Keratinocyte (primary cell): ENCODE measurements around the gene DENND10. TPM values are rescaled to one million over a fixed set of nuclear protein-coding genes. Genes with fewer than 3 reads are reported as not detected.
"Not testable (repeated sequence)": the region's sequence is repeated elsewhere in the genome, so short reads cannot be mapped to it uniquely, and the experiment has no call there.

Source experiments
- DNase-seq: peaks from one replicate; pipeline ENCODE4 v3.0.0-alpha.2; 2011; ENCODE audit warnings: low read depth, missing footprints, low spot score
- FAIRE-seq: peaks from 2 replicates; lab custom pipeline; 2011; peaks lifted over from hg19 to GRCh38; lab: Jason Lieb, UNC
- H2AFZ ChIP-seq: 2 replicates; pipeline ENCODE4 v1.6.0; 2012; ENCODE audit warnings: low read length, control low read depth, inconsistent platforms; ENCODE audit not compliant: control insufficient read depth
- H3K27ac ChIP-seq: 2 replicates; pipeline ENCODE4 v1.5.1; 2011; ENCODE audit warnings: low read length; ENCODE audit not compliant: control insufficient read depth, insufficient read depth
- H3K27me3 ChIP-seq: 3 replicates; pipeline ENCODE4 v1.6.0; 2011; ENCODE audit warnings: low read length; ENCODE audit not compliant: control insufficient read depth, insufficient read depth; ENCODE audit errors: extremely low read depth
- H3K36me3 ChIP-seq, 2 experiments: 2 replicates in 1 of 2; 3 replicates in 1 of 2; pipeline ENCODE4 v1.5.1; 2011; ENCODE audit warnings: low read length in 2 of 2, mild to moderate bottlenecking in 1 of 2; ENCODE audit not compliant: control insufficient read depth in 2 of 2, insufficient read depth in 2 of 2; ENCODE audit errors: extremely low read depth in 1 of 2
- H3K4me1 ChIP-seq: 3 replicates; pipeline ENCODE4 v1.5.1; 2011; ENCODE audit warnings: low read length; ENCODE audit not compliant: control insufficient read depth, insufficient read depth; ENCODE audit errors: extremely low read depth
- H3K4me2 ChIP-seq: 3 replicates; pipeline ENCODE4 v1.6.0; 2011; ENCODE audit warnings: low read depth, low read length; ENCODE audit not compliant: control insufficient read depth, insufficient read depth; ENCODE audit errors: extremely low read depth
- H3K4me3 ChIP-seq, 3 experiments: fragments of 200-600 bp in 1 of 3; sonication (generic) in 1 of 3; 2 replicates in 2 of 3; 3 replicates in 1 of 3; pipeline ENCODE4 v1.5.1; 2011 to 2016; ENCODE audit warnings: low read length in 3 of 3, mild to moderate bottlenecking in 3 of 3, control low read depth in 2 of 3, inconsistent platforms in 1 of 3, low read depth in 1 of 3, mixed read lengths in 1 of 3, mixed run types in 1 of 3, moderate library complexity in 1 of 3; ENCODE audit not compliant: control insufficient read depth in 2 of 3, insufficient read depth in 2 of 3; ENCODE audit errors: extremely low read depth in 1 of 3
- H3K79me2 ChIP-seq: 2 replicates; pipeline ENCODE4 v1.6.0; 2012; ENCODE audit warnings: low read length; ENCODE audit not compliant: control insufficient read depth, insufficient read depth
- H3K9ac ChIP-seq: 3 replicates; pipeline ENCODE4 v1.6.0; 2011; ENCODE audit warnings: low read length; ENCODE audit not compliant: control insufficient read depth, insufficient read depth; ENCODE audit errors: extremely low read depth
- H3K9me1 ChIP-seq: 3 replicates; pipeline ENCODE4 v1.6.0; 2011; ENCODE audit warnings: low read length; ENCODE audit not compliant: control insufficient read depth, insufficient read depth; ENCODE audit errors: extremely low read depth
- H3K9me3 ChIP-seq: 2 replicates; pipeline ENCODE4 v1.5.1; 2012; ENCODE audit warnings: low read depth, low read length; ENCODE audit not compliant: control insufficient read depth
- H4K20me1 ChIP-seq: 3 replicates; pipeline ENCODE4 v1.6.0; 2011; ENCODE audit warnings: low read length; ENCODE audit not compliant: control insufficient read depth, insufficient read depth; ENCODE audit errors: extremely low read depth
- CTCF ChIP-seq, 3 experiments: IDR thresholded peaks in 1 of 3; conservative IDR thresholded peaks in 1 of 3; optimal IDR thresholded peaks in 1 of 3; 2 replicates in 2 of 3; 3 replicates in 1 of 3; pipeline versions ENCODE3 to v1.5.1; 2011; ENCODE audit warnings: low read length in 3 of 3, mild to moderate bottlenecking in 3 of 3, moderate library complexity in 2 of 3, control low read depth in 1 of 3, inconsistent platforms in 1 of 3; ENCODE audit not compliant: insufficient read depth in 2 of 3; ENCODE audit errors: extremely low read depth in 1 of 3
- EZH2 ChIP-seq: IDR thresholded peaks from one replicate; pipeline ENCODE4 v1.6.1; 2012; ENCODE audit warnings: inconsistent platforms, mild to moderate bottlenecking, low read length, moderate library complexity
- dilution Hi-C: fragments of 300-500 bp; cut with MboI; formaldehyde crosslinking; loops from one replicate; pipeline ENCODE4 v1.7.0; 2020; ENCODE audit warnings: low sequenced_read_pairs; ENCODE audit not compliant: extremely low pct_ligation_motif_present
- polyA plus RNA-seq, 5 experiments: library from polyadenylated mRNA; depleted of rRNA in 3 of 5; stranded (reverse) in 3 of 5; stranded (forward) in 1 of 5; unstranded in 1 of 5; fragments of >200 nt; gene quantifications; 1 replicate in 1 of 5; 2 replicates in 3 of 5; 3 replicates in 1 of 5; pipeline versions ENCODE4 v1.2.1 to v1.2.3, GENCODE V29; 2011 to 2012; ENCODE audit warnings: missing spikeins in 2 of 5, low read depth in 1 of 5, low replicate concordance in 1 of 5

The DENND10 gene
- polyA plus RNA-seq, 1 donor (not counting 4 experiments of a cell fraction or from before 2014, with no cell fraction given): 76.5 TPM

DNA sequence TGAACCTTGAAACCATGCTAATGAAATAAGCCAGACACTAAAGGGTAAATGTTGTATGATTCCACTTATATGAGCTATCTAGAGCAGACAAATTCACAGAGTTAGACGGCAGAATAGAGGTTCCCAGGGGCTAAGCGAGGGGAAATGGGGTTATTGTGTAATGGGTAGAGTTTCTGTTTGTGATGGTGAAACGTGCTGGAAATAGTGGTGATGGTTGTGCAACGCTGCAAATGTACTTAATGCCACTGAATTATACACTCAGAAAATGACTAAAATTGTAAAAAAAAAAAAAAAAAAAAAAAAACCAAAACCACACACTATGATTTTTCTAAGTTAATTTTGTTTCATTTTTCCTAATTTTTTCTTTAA, 31.6 kb downstream of the DENND10 start:
- FAIRE-seq (no peak), DNase-seq (no peak)
- no peaks in the 10 kb centered on the region for H3K9me3 ChIP-seq
- no peaks in the 10 kb centered on the region for H4K20me1 ChIP-seq
- no peaks in the 10 kb centered on the region for H3K9me1 ChIP-seq
- no peak overlapping the region for H3K9ac ChIP-seq
- TF ChIP-seq EZH2 (no peak), CTCF (optimal IDR thresholded peaks at IDR 0.05 in 1 of 3, IDR thresholded peaks at IDR 0.05 in 1 of 3, conservative IDR thresholded peaks at IDR 0.05 in 1 of 3; ENCODE audit: extremely low read depth in 1 of 3, insufficient read depth in 2 of 3, low read length in 3 of 3) (no peak)
- H2AFZ ChIP-seq: no peak overlapping the region
- dilution Hi-C loops: no loop called here
- no peaks in the 10 kb centered on the region for H3K79me2 ChIP-seq
- H3K27ac ChIP-seq: no peak overlapping the region
- H3K4me2 ChIP-seq: no peak overlapping the region
- no peak overlapping the region for H3K4me3 ChIP-seq
- no peaks in the 10 kb centered on the region for H3K4me1 ChIP-seq
- no peaks in the 10 kb centered on the region for H3K27me3 ChIP-seq
- H3K36me3 ChIP-seq: peaks cover 18 to 23% of the 10 kb centered on the region in 2 experiments

DNA sequence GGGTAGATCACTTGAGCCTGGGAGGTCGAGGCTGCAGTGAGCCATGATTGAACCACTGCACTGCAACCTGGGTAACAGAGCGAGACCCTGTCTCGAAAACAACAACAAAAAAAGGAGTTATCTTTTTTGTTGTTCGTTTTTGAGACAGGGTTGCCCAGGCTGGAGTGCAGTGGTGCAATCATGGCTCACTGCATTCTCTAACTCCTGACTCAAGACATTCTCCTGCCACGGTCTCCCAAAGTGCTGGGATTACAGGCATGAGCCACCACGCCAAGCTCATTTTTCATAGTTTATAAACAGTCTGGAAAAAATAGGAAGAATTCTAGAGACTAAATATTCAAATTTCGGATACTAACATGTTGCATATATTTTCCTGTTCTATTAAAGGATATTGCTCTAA, 32.2 kb downstream of the DENND10 start:
- Histone ChIP-seq H3K9me3 (no peaks in the 10 kb centered on the region), H3K27ac (no peak overlapping the region), H3K9me1 (no peaks in the 10 kb centered on the region), H3K4me3 (no peak overlapping the region), H3K4me2 (no peak overlapping the region), H3K36me3 (peaks cover 18 to 22% of the 10 kb centered on the region in 2 experiments), H3K79me2 (no peaks in the 10 kb centered on the region), H3K9ac (no peak overlapping the region), H3K27me3 (no peaks in the 10 kb centered on the region), H4K20me1 (no peaks in the 10 kb centered on the region), H3K4me1 (no peaks in the 10 kb centered on the region), H2AFZ (no peak overlapping the region)
- dilution Hi-C loops: no loop called here
- FAIRE-seq: no peak
- no peak for DNase-seq
- TF ChIP-seq CTCF (optimal IDR thresholded peaks at IDR 0.05 in 1 of 3, IDR thresholded peaks at IDR 0.05 in 1 of 3, conservative IDR thresholded peaks at IDR 0.05 in 1 of 3; ENCODE audit: extremely low read depth in 1 of 3, insufficient read depth in 2 of 3, low read length in 3 of 3): no peak
- no peak for TF ChIP-seq EZH2

DNA sequence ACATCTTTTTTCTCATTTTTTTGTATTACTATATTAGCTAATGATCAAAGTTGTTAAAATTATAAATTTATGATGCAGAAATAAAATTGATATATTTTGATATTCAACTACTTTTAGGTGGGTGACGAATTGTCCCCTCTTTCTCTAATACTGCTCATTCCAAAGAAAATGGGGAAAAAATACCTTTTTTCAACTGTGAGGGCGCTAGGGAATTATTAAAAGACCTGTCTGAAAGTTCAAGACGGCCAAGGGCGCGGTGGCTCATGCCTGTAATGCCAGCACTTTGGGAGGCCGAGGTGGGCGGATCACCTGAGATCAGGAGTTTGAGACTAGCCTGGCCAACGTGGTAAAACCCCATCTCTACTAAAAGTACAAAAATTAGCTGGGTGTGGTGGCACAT, 34.0 kb downstream of the DENND10 start:
- H3K9me1 ChIP-seq, H4K20me1 ChIP-seq, H3K27ac ChIP-seq, H3K4me1 ChIP-seq, dilution Hi-C loops, FAIRE-seq, H3K9me3 ChIP-seq, H2AFZ ChIP-seq, H3K9ac ChIP-seq, H3K4me3 ChIP-seq, H3K4me2 ChIP-seq, DNase-seq, H3K79me2 ChIP-seq, H3K27me3 ChIP-seq: not testable (repeated sequence)
- H3K36me3 ChIP-seq: peaks cover 13 to 16% of the 10 kb centered on the region in 2 experiments
